Neural cell (in vitro differentiated cells): Measurements from ENCODE around the gene CIBAR2. TPM values are rescaled to one million over a fixed set of nuclear protein-coding genes. Genes with fewer than 3 reads are reported as not detected.

Source experiments
- H2AFZ ChIP-seq: fragments of 200-600, 300-800 bp; sonication (generic), shearing (Covaris generic); 2 replicates; pipeline ENCODE4 v1.6.0; 2014; ENCODE audit warnings: low read depth, mild to moderate bottlenecking, antibody characterized with exemption, low read length, moderate library complexity
- H3F3A ChIP-seq: fragments of 200-600 bp; shearing (Covaris generic); 2 replicates; pipeline ENCODE4 v1.6.1; 2016; ENCODE audit warnings: mild to moderate bottlenecking, moderate library complexity, mixed read lengths, antibody characterized with exemption, low read length; ENCODE audit not compliant: insufficient read depth, poor library complexity, severe bottlenecking
- H3K27ac ChIP-seq: fragments of 200-600, 300-800 bp; sonication (generic), shearing (Covaris generic); 2 replicates; pipeline ENCODE4 v1.5.1; 2014; ENCODE audit warnings: mild to moderate bottlenecking, low read length, moderate library complexity
- H3K27me3 ChIP-seq: fragments of 300-800, 200-600 bp; sonication (generic), shearing (Covaris generic); 2 replicates; pipeline ENCODE4 v1.6.0; 2014; ENCODE audit warnings: mild to moderate bottlenecking, low read depth, low read length, moderate library complexity; ENCODE audit not compliant: insufficient read depth
- H3K36me3 ChIP-seq: fragments of 300-800, 200-600 bp; sonication (generic), shearing (Covaris generic); 2 replicates; pipeline ENCODE4 v1.5.1; 2014; ENCODE audit warnings: mild to moderate bottlenecking, antibody characterized with exemption, low read length, moderate library complexity; ENCODE audit not compliant: insufficient read depth
- H3K4me2 ChIP-seq: fragments of 300-800, 200-600 bp; sonication (generic), shearing (Covaris generic); 2 replicates; pipeline ENCODE4 v1.6.0; 2014; ENCODE audit warnings: mild to moderate bottlenecking, low read length
- H3K4me3 ChIP-seq: fragments of 300-800, 200-600 bp; sonication (generic), shearing (Covaris generic); 2 replicates; pipeline ENCODE4 v1.5.1; 2014; ENCODE audit warnings: mild to moderate bottlenecking, low read length, moderate library complexity
- H3K79me2 ChIP-seq: fragments of 200-600 bp; shearing (Covaris generic); replicated peaks from 2 replicates; pipeline ENCODE4 v1.6.0; 2014; ENCODE audit warnings: mild to moderate bottlenecking, low read length, moderate library complexity; ENCODE audit not compliant: insufficient read depth
- H3K9ac ChIP-seq: fragments of 300-800, 200-600 bp; sonication (generic), shearing (Covaris generic); 2 replicates; pipeline ENCODE4 v1.6.1; 2016; ENCODE audit warnings: mild to moderate bottlenecking, low read length, mixed read lengths
- H3K9me2 ChIP-seq: fragments of 200-600 bp; shearing (Covaris generic); 2 replicates; pipeline ENCODE4 v1.6.1; 2016; ENCODE audit warnings: mild to moderate bottlenecking, low read length, mixed read lengths; ENCODE audit not compliant: insufficient read depth
- H3K9me3 ChIP-seq: fragments of 200-600, 300-800 bp; sonication (generic), shearing (Covaris generic); 2 replicates; pipeline ENCODE4 v1.6.1; 2016; ENCODE audit warnings: mild to moderate bottlenecking, mixed run types, low read length, moderate library complexity, mixed read lengths
- H4K20me1 ChIP-seq: fragments of 200-600 bp; shearing (Covaris generic); 2 replicates; pipeline ENCODE4 v1.6.1; 2016; ENCODE audit warnings: mild to moderate bottlenecking, mixed run types; ENCODE audit not compliant: insufficient read depth
- EP300 ChIP-seq: fragments of 450-650 bp; conservative IDR thresholded peaks from 2 replicates; pipeline ENCODE4 v1.6.1; 2014; ENCODE audit warnings: antibody characterized with exemption, mild to moderate bottlenecking, moderate library complexity; ENCODE audit not compliant: poor library complexity, severe bottlenecking
- EZH2 ChIP-seq: fragments of 200-600, 300-800 bp; shearing (Covaris generic), sonication (generic); IDR thresholded peaks from 2 replicates; pipeline ENCODE4 v1.6.1; 2014; ENCODE audit warnings: antibody characterized with exemption, low read length, borderline replicate concordance, mild to moderate bottlenecking; ENCODE audit not compliant: insufficient read depth, poor library complexity, severe bottlenecking
- MXI1 ChIP-seq: fragments of 450-650 bp; conservative IDR thresholded peaks from 2 replicates; pipeline ENCODE4 v1.6.1; 2014; ENCODE audit warnings: antibody characterized with exemption, mild to moderate bottlenecking; ENCODE audit not compliant: poor library complexity, severe bottlenecking
- POLR2AphosphoS5 ChIP-seq: IDR thresholded peaks from 2 replicates; pipeline ENCODE4 v1.6.1; 2012
- RAD21 ChIP-seq: fragments of 450-650 bp; conservative IDR thresholded peaks from 2 replicates; pipeline ENCODE4 v1.6.1; 2014; ENCODE audit warnings: antibody characterized with exemption, mild to moderate bottlenecking, moderate library complexity
- REST ChIP-seq: IDR thresholded peaks from 2 replicates; pipeline ENCODE4 v1.6.1; 2012; ENCODE audit warnings: borderline replicate concordance
- SMC3 ChIP-seq: fragments of 450-650 bp; conservative IDR thresholded peaks from 2 replicates; pipeline ENCODE4 v1.6.1; 2014; ENCODE audit warnings: antibody characterized with exemption, mild to moderate bottlenecking, moderate library complexity; ENCODE audit not compliant: poor library complexity
- TAF1 ChIP-seq: IDR thresholded peaks from 2 replicates; pipeline ENCODE4 v1.6.1; 2012; ENCODE audit warnings: low read depth
- polyA plus RNA-seq: library from polyadenylated mRNA; depleted of rRNA; stranded (reverse); fragments of >200 nt; gene quantifications from 2 replicates; pipeline ENCODE4 v1.2.3, GENCODE V29; 2014
- TF ChIP-seq, protein P1 (sequence below): fragments of 450-650 bp; IDR thresholded peaks from 2 replicates; pipeline ENCODE4 v1.5.1; 2014; ENCODE audit warnings: antibody characterized with exemption, mild to moderate bottlenecking, moderate library complexity; ENCODE audit not compliant: poor library complexity, severe bottlenecking

Gene CIBAR2
- polyA plus RNA-seq, 1 donor from 2014 or later = not detected

DNA sequence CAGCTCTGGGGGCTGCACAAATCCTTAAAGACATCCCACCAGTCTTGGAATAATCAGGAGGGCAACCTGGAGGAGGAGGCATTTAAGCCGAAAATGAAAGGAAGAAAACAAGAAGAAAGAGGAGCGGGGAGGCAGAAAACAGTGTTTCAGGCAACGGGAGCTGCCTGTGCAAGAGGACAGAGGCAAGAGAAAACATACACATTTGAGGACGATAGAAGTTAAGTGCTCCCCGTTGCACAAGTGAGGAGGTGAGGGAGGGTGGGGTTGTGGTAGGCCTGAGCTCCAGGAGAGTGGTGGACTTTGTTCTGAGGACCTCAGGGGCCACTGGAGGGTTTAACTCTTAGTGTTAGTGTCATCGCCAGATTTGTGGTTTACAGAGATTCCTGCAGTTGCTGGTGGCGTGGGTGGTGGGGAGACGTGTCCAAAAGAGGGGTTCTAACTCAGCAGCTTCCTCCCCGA, 27.6 kb upstream of the CIBAR2 start:
- Histone ChIP-seq H3K9me2 (no peaks in the 10 kb centered on the region), H3K4me3 (no peak overlapping the region), H3K27me3 (no peaks in the 10 kb centered on the region), H3K79me2 (no peaks in the 10 kb centered on the region), H3K9ac (no peak overlapping the region), H3K36me3 (no peaks in the 10 kb centered on the region), H3K27ac (no peak overlapping the region), H2AFZ (no peak overlapping the region), H3K4me2 (no peak overlapping the region), H3K9me3 (no peaks in the 10 kb centered on the region), H3F3A (no peaks in the 10 kb centered on the region), H4K20me1 (no peaks in the 10 kb centered on the region)
- TF ChIP-seq RAD21 (no peak), EZH2 (no peak), TAF1 (no peak), REST (no peak), MXI1 (no peak), EP300 (no peak)
- TF ChIP-seq, protein P1, sequence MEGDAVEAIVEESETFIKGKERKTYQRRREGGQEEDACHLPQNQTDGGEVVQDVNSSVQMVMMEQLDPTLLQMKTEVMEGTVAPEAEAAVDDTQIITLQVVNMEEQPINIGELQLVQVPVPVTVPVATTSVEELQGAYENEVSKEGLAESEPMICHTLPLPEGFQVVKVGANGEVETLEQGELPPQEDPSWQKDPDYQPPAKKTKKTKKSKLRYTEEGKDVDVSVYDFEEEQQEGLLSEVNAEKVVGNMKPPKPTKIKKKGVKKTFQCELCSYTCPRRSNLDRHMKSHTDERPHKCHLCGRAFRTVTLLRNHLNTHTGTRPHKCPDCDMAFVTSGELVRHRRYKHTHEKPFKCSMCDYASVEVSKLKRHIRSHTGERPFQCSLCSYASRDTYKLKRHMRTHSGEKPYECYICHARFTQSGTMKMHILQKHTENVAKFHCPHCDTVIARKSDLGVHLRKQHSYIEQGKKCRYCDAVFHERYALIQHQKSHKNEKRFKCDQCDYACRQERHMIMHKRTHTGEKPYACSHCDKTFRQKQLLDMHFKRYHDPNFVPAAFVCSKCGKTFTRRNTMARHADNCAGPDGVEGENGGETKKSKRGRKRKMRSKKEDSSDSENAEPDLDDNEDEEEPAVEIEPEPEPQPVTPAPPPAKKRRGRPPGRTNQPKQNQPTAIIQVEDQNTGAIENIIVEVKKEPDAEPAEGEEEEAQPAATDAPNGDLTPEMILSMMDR = no peak

DNA sequence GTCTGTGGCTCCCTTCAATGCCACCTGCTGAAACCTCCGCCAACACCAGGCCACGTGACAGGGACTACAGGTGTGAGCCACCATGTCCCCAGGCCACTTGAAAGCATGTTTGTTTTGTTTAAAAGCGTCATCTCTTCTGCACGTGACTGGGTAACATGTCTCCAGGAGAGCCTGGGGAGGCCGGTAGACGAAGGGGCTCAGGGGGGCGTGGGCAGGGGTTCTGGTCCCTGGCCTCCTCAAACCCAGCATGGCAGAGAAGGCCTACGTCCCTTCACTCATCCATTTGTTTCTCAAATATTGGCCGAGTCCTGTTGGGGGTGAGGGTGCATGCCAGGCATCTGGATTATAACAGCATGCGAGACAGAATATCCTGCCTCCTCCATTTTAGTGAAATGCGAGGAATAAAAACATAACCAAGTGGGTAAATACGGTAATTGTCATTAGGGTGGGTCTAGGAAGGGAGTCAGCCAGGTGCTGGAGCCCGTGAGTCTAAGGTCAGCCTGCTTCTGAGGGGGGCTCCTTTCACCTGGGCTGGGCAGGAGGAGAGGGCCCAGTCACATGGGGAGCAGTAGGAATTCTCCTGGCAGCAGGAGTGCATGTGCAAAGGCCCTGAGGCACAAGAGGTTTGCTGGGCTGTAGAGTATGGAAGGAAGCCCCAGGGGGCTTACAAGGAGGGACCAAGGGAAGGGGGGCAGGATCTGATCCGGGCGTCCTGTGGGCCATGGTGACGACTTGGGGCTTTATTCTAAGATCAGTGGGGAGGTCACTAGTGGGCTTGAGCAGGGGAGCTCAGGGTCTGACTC, 26.8 kb upstream of the CIBAR2 start:
- no peaks in the 10 kb centered on the region for H3F3A ChIP-seq
- H3K36me3 ChIP-seq = no peaks in the 10 kb centered on the region
- no peak overlapping the region for H2AFZ ChIP-seq
- no peak overlapping the region for H3K4me3 ChIP-seq
- TF ChIP-seq SMC3 (no peak), POLR2AphosphoS5 (no peak), MXI1 (no peak), EZH2 (no peak), REST (no peak), TAF1 (no peak), EP300 (no peak), RAD21 (no peak)
- TF ChIP-seq, protein P1 = no peak
- H3K79me2 ChIP-seq = no peaks in the 10 kb centered on the region
- no peaks in the 10 kb centered on the region for H3K27me3 ChIP-seq
- H4K20me1 ChIP-seq = no peaks in the 10 kb centered on the region
- H3K9ac ChIP-seq = no peak overlapping the region
- no peaks in the 10 kb centered on the region for H3K9me3 ChIP-seq
- H3K9me2 ChIP-seq = no peaks in the 10 kb centered on the region
- H3K27ac ChIP-seq = no peak overlapping the region
- H3K4me2 ChIP-seq = no peak overlapping the region
